H1 (cell line): Measurements from ENCODE around the gene NCBP1.
"Not testable (repeated sequence)": the region's sequence is repeated elsewhere in the genome, so short reads cannot be mapped to it uniquely, and the experiment has no call there.

Experiments
- CREB1 ChIP-seq: IDR thresholded peaks from 2 replicates; pipeline ENCODE4 v1.6.1; 2012; ENCODE audit warnings: inconsistent platforms
- CTCF ChIP-seq, 3 experiments: IDR thresholded peaks; 1 replicate in 2 of 3; 2 replicates in 1 of 3; pipeline versions ENCODE4 v1.5.1 to v1.6.1; 2011; ENCODE audit warnings: low read length in 3 of 3, mild to moderate bottlenecking in 3 of 3, inconsistent platforms in 2 of 3, low read depth in 1 of 3, moderate library complexity in 1 of 3; ENCODE audit not compliant: insufficient read depth in 1 of 3; ENCODE audit errors: control extremely low read depth in 1 of 3
- EZH2 ChIP-seq: fragments of 200-600 bp; sonication (generic); IDR thresholded peaks from 2 replicates; pipeline ENCODE4 v1.7.1; 2012; ENCODE audit warnings: low read depth, mild to moderate bottlenecking, moderate library complexity, low read length, inconsistent platforms; ENCODE audit not compliant: severe bottlenecking
- KDM5A ChIP-seq: fragments of 200-600 bp; IDR thresholded peaks from 2 replicates; pipeline ENCODE4 v1.7.1; 2012; ENCODE audit warnings: mild to moderate bottlenecking, low read length, inconsistent platforms, mixed read lengths
- POLR2A ChIP-seq, 2 experiments: IDR thresholded peaks; 1 replicate in 1 of 2; 2 replicates in 1 of 2; pipeline ENCODE4 v1.6.1; 2011; ENCODE audit warnings: low read depth in 2 of 2, low read length in 2 of 2, mild to moderate bottlenecking in 2 of 2; ENCODE audit errors: control extremely low read depth in 1 of 2
- POLR2AphosphoS5 ChIP-seq: IDR thresholded peaks from 2 replicates; pipeline ENCODE4 v1.6.1; 2011; ENCODE audit warnings: low read depth, low read length
- RFX5 ChIP-seq: IDR thresholded peaks from 2 replicates; pipeline ENCODE4 v1.6.1; 2011; ENCODE audit warnings: low read depth, low read length, improper control_type of control experiment, borderline replicate concordance
- SIRT6 ChIP-seq: IDR thresholded peaks from one replicate; pipeline ENCODE4 v1.7.1; 2012; ENCODE audit warnings: low read length, inconsistent platforms
- SP1 ChIP-seq: IDR thresholded peaks from 2 replicates; pipeline ENCODE4 v1.6.1; 2011; ENCODE audit warnings: low read depth, low read length

GRCh38 chr9:97622483-97622882 is 11.1 kb upstream of the NCBP1 start:
- TF ChIP-seq CREB1; SIRT6; CTCF (IDR thresholded peaks at IDR 0.05; ENCODE audit: control extremely low read depth in 1 of 3, insufficient read depth in 1 of 3, low read depth in 1 of 3, low read length in 3 of 3); POLR2AphosphoS5; POLR2A (IDR thresholded peaks at IDR 0.05; ENCODE audit: control extremely low read depth in 1 of 2, low read depth in 2 of 2, low read length in 2 of 2); EZH2; RFX5; SP1; KDM5A: not testable (repeated sequence)
